GM18499 (cell line): ENCODE results near the gene KLK5.
"Not testable (repeated sequence)": the region's sequence is repeated elsewhere in the genome, so short reads cannot be mapped to it uniquely, and the experiment has no call there.

Source experiments
- ATAC-seq: cut with Tn5 transposase; IDR thresholded peaks from one replicate; pipeline ENCODE4 v1.9.1; 2021; ENCODE audit warnings: moderate number of reproducible peaks; ENCODE audit not compliant: insufficient read depth, unreplicated experiment

KLK5 gene

DNA sequence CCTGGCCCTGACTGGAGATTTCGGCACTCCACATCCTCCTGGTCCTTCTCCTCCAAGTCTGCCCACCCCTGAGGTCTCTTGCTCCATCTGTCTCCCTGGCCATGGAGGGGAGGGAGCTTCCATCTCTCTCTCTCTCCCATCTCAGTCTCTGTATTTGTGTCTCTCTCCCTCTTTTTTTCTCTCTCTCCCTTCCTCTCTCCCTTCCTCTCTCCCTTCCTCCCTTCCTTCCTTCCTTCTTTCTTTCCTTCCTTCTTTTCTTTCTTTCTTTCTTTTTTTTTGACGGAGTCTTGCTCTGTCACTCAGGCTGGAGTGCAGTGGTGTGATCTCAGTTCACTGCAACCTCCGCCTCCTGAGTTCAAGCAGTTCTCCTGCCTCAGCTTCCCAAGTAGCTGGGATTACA is 17.0 kb upstream of the KLK5 start:
- not testable (repeated sequence) for ATAC-seq

- ATAC-seq = no peak
Observed at GRCh38 chr19:50969413-50969760, 16.5 kb upstream of the KLK5 start, which contains the start of gene KLK6. TSS of gene KLK6 (minus strand) at chr19:50969591. CDS start at chr19:50968104, 1,487 bp downstream.

GRCh38 chr19:50968716-50969412 is 16.0 kb upstream of the KLK5 start:
- no peak for ATAC-seq

DNA sequence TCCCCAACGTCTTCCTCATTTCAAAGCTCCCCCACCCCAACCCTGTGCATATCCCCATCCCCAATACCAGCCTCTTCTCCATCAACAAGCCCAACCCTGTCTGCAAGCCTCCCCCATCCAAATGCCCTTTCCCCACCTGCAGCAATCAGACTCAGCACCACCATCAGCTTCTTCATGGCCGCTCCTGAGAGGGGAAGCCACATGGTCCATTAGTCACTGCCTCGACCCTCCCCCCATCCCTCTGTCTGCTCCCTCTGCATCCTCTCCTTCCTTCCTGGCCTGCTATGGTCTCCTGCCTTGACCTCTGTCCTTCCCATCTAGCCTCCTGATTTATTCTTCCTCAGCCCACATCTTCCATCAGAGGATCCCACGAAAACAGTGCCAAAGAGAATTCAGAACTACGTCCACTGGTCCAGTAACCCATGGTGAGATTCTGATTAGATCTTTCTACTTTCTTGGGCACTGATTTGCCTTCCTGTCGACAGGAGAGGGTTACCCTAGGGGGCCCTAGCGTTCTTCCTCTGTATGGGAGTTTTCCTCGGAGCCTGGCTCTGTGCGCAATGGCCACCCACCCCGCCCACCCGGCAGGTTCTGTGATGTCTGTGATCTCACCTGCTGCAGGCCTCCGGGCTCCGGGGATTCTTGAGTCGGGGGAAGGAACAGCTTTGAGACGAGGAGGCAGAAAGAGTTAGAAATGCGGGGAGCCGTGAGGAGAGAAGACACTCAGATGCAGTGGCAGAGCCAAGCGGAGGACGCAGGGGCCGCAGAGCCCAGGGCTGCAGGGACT is 15.3 kb upstream of the KLK5 start:
- no peak for ATAC-seq

GRCh38 chr19:50964266-50964665 is 11.4 kb upstream of the KLK5 start:
- ATAC-seq = no peak

DNA sequence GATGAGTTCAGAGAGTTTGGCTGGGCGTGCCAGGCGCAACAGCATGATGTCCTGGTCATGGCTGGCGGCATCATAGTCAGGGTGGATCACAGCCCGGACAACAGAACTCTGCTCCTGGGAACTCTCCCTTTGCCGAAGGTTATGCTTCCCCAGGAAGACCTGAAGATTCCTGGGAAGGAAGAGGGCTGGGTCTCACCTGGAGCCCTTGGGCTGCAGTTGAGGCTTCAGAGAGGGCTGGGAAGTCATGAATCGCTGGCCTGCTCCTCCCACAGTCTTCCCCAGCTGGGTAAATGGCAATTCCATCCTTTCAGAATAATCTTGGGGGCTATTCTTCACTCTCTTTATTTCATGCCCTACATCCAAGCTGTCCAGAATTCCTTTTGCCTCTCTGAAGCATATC is 10.5 kb upstream of the KLK5 start:
- no peak for ATAC-seq

DNA sequence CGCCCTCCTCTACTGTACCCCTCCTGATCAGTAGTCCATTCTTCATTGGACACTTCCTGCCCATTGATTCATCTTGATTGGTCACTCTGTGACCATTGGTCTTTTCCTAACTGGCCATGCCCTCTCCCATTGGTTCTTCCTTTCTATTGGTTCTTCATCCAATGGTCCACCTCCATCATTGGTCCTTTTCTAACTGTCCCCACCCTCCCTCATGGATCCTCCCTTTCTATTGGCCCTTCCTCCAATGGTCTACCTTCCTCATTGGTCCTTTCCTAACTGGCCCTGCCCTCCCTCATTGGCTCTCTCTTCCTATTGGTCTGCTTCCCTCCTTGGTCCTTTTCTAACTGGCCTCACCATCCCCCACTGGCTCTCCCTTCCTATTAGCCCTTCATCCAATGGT is 9.4 kb upstream of the KLK5 start:
- no peak for ATAC-seq

DNA sequence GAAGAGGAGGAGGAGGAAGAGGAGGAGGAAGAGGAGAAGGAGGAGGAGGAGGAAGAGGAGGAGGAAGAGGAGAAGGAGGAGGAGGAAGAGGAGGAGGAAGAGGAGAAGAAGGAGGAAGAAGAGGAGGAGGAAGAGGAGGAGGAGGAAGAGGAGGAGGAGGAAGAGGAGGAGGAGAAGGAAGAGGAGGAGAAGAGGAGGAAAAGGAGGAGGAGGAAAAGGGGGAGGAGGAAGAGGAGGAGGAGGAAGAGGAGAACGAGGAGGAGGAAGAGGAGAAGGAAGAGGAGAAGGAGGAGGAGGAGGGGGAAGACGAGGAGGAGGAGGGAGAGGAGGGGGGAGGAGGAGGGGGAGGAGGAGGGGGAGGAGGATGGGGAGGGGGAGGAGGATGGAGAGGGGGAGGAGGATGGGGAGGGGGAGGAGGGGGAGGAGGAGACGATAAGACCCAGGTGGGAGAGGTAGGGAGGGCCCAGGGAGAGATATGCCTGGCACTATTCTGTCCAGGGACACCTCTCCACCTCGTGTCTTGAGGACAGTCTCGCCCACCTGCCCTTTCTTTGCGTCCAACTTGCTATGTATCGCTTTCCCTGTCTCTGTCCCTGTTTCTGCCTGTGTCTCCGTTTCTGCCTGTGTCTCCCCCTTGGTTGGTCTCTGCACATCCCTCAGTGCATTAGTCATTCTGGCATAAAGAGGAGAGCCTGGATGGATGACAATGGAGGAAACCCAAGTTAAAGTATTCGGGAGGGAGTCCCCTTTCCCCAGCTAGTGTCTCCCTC is 7.1 kb upstream of the KLK5 start:
- ATAC-seq = no peak

GRCh38 chr19:50957587-50957986 is 4.7 kb upstream of the KLK5 start:
- no peak for ATAC-seq

DNA sequence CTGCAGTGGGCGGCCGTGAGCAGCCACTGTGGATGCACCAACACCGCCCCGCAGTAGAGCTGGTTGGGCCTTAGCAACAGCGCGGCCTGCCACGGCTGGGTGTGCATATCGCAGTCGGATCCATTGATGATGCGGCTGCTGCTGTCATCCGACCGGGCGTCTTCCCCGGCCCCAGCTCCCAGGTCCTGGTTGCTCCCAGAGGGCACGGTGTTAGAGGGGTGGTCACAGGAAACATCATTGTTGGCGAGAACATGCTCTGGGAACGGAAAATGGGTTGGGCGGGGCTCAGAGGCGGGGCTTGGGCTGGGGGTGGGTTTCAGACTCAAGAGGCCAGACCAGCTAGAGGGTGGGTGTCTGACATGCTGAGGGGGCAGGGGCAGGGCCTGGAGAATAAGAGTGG is 3.0 kb downstream of the KLK5 start:
- no peak for ATAC-seq

GRCh38 chr19:50947123-50947522 is 5.7 kb downstream of the KLK5 start:
- no peak for ATAC-seq

GRCh38 chr19:50944795-50945194 is 8.0 kb downstream of the KLK5 start:
- no peak for ATAC-seq

- no peak for ATAC-seq
Observed at GRCh38 chr19:50943074-50943828, 9.6 kb downstream of the KLK5 start.

DNA sequence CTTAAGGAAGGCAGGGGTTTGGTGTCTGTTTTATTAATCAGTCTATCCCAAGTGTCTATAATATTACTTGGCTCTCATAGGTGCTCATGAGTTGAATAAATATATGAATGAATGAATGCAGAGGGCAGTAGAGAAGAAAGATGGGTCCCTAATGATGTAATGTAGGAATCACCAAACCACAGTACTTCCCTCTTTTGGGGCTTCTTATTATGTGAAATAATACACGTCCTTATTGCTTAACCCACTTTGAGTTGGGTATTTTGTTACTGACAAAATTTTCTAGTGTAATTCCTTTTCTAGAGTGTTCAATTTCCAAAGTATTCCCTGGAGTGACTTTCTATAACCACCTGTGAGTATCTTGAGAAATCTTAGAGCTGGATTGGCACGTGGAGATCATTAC is 13.2 kb downstream of the KLK5 start:
- ATAC-seq = no peak

DNA sequence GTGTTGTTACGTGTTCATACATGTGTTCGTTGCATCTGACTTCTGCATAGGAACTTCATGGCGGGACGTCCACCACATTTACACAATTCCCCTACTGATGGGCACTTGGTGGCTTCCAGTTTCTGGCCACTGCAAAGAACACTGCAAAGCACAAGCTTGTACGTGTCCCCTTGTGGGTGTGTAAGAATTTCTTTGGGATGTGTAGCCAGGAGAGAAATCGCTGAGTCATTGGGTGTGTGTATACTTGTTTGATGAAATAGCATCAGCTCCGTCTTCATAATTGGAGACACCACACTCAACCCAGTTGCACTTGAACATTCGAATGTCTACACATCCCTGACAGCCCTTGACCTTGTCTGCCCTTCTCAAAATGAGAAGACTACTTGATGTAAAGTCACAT is 19.2 kb downstream of the KLK5 start:
- ATAC-seq = no peak

- no peak for ATAC-seq
Observed at GRCh38 chr19:50932690-50933083, 20.2 kb downstream of the KLK5 start.

DNA sequence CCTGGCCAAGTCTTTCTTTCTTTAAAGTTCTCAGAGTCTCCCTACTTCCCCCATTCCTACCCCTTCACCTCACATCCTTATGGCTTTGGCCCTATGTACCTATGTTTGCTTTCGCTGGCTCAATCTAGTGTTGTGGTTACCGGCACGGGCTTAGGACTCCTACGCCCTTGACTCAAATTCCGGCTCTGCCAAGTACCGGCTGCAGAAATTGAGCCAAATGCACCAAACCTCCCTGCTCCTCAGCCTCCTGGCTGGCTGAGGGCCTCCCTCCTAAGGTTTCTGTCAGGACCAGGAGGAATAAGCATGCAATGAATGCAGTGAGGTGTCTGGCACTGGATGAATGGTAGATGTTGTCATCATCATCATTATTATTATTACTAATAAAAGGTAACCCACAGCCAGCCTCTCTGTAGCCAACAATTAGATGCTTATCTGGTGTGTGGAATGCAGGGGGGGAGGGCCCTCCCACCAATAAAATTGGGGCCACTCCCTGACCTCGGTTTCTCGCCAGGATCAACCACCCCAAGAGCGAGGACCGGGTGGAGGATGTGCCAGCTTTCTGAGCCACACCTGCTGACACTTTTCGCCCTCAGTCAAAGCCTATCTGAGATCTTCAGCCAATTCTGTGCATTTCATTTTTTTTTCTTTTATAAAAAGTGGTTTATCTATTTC is 20.7 kb downstream of the KLK5 start:
- ATAC-seq = no peak

DNA sequence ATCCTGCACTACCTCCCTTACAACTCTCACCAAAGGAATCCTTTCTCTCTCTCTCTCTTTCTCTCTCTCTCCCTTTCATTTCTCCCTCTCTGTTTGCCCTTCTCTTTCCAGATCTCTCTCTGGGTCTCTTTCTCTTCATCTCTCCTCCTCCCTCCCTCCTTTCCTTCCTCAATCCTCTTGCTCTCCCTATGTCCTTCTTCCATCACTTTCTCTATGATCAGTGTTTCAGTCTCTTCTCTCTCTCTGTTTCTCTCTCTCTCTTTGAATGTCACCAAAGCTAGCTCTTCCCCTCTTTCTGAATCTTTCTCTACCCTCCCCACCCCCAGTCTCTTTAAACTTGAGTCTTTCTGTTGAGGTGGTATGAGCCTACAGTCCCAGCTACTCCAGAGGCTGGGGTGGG is 21.8 kb downstream of the KLK5 start:
- ATAC-seq = no peak

DNA sequence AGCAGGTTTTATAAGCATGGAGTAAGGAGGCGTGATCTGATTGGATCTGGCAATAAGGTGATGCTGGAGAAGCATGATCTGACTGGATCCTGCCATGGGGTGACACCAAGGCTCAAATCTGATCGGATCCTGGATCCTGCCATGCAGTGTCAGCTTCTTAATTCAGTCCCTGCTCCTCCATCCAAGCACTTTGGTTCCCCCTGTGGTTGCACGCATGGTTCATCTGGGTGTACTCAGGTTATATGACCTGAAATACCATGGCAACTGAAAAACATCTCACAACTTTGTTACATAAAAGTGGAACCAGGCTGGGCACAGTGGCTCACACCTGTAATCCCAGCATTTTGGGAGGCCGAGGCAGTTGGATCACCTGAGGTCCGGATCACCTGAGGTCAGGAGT is 24.0 kb downstream of the KLK5 start:
- ATAC-seq = no peak

- no peak for ATAC-seq
Observed at GRCh38 chr19:50926144-50926543, 26.7 kb downstream of the KLK5 start.
